ENCODE measurements around the gene VCAN. TPM values are rescaled to one million over a fixed set of nuclear protein-coding genes. Genes with fewer than 3 reads are reported as not detected.

VCAN gene
- total and polyA plus RNA-seq, 2 experiments from 2014 or later: 133 to 404 TPM

- no peak for DNase-seq (ENCODE audit: low spot score)
- no peak for TF ChIP-seq REST (IDR thresholded peaks at IDR 0.05; ENCODE audit: unreplicated experiment)
- TF ChIP-seq CREB1 (CRISPR knock-in tag; IDR thresholded peaks at IDR 0.05; ENCODE audit: low read depth): no peak
- TF ChIP-seq ZNF331 (CRISPR knock-in tag; IDR thresholded peaks at IDR 0.05; ENCODE audit: low read depth): no peak
- TF ChIP-seq JUNB (IDR thresholded peaks at IDR 0.05; ENCODE audit: unreplicated experiment): no peak
- no peak for TF ChIP-seq STAT1 (IDR thresholded peaks at IDR 0.05; ENCODE audit: unreplicated experiment)
- no peak for TF ChIP-seq CTCF (conservative IDR thresholded peaks at IDR 0.05; ENCODE audit: low read depth in 2 of 2)
- Histone ChIP-seq H3K4me2 (no peak overlapping the region), H3K79me2 (replicated peaks; ENCODE audit: insufficient read depth) (peaks cover 4% of the 10 kb centered on the region; the same call in 1 of the 2 replicates), H3K4me1 (ENCODE audit: insufficient read depth) (no peaks in the 10 kb centered on the region), H3K9me2 (ENCODE audit: insufficient read depth) (peaks cover 8% of the 10 kb centered on the region; the same call in 1 of the 2 replicates), H3K4me3 (no peak overlapping the region), H3F3A (replicated peaks; ENCODE audit: low read depth) (no peaks in the 10 kb centered on the region), H3K36me3 (ENCODE audit: insufficient read depth) (peaks cover 23% of the 10 kb centered on the region; the same call in 1 of the 2 replicates), H4K20me1 (replicated peaks; ENCODE audit: insufficient read depth) (no peaks in the 10 kb centered on the region), H2AFZ (no peak overlapping the region), H3K27me3 (ENCODE audit: insufficient read depth) (no peaks in the 10 kb centered on the region), H3K27ac (ENCODE audit: low read depth) (0 out of 2 replicates have a peak overlapping the region, but pooled peaks have one; percentile 9)
- H3K27ac Mint-ChIP-seq: no peak overlapping the region
- peaks cover 73% of the 10 kb centered on the region for H3K36me3 Mint-ChIP-seq (ENCODE audit: low read depth)
- no peak for ATAC-seq
- H3K4me1 Mint-ChIP-seq: peaks cover 3% of the 10 kb centered on the region; the same call in 2 of the 3 replicates
- H3K9me3 Mint-ChIP-seq: no peaks in the 10 kb centered on the region
- H3K4me3 Mint-ChIP-seq: no peak overlapping the region
- no peaks in the 10 kb centered on the region for H3K27me3 Mint-ChIP-seq (ENCODE audit: insufficient read depth, low read depth, poor library complexity)
Measured at GRCh38 chr5:83518319-83519061, 46.9 kb downstream of the VCAN start.

- Histone ChIP-seq H3K4me1 (ENCODE audit: insufficient read depth) (no peaks in the 10 kb centered on the region), H2AFZ (no peak overlapping the region), H3K27ac (ENCODE audit: low read depth) (no peak overlapping the region), H3K27me3 (ENCODE audit: insufficient read depth) (no peaks in the 10 kb centered on the region), H3K79me2 (replicated peaks; ENCODE audit: insufficient read depth) (0 out of 2 replicates have a peak, but pooled peaks cover 4% of the 10 kb centered on the region), H3K4me3 (no peak overlapping the region), H3K9me2 (ENCODE audit: insufficient read depth) (peaks cover 8% of the 10 kb centered on the region; the same call in 1 of the 2 replicates), H3K36me3 (ENCODE audit: insufficient read depth) (peaks cover 18% of the 10 kb centered on the region; the same call in 1 of the 2 replicates), H3K4me2 (no peak overlapping the region), H4K20me1 (replicated peaks; ENCODE audit: insufficient read depth) (no peaks in the 10 kb centered on the region; the same call in 1 of the 2 replicates), H3F3A (replicated peaks; ENCODE audit: low read depth) (no peaks in the 10 kb centered on the region)
- no peak overlapping the region for H3K27ac Mint-ChIP-seq
- no peaks in the 10 kb centered on the region for H3K9me3 Mint-ChIP-seq
- no peaks in the 10 kb centered on the region for H3K27me3 Mint-ChIP-seq (ENCODE audit: insufficient read depth, low read depth, poor library complexity)
- no peak for ATAC-seq
- H3K36me3 Mint-ChIP-seq (ENCODE audit: low read depth): peaks cover 51% of the 10 kb centered on the region
- DNase-seq (ENCODE audit: low spot score): no peak
- H3K4me3 Mint-ChIP-seq: no peak overlapping the region
- H3K4me1 Mint-ChIP-seq: peaks cover 5% of the 10 kb centered on the region; the same call in 2 of the 3 replicates
- TF ChIP-seq STAT1 (IDR thresholded peaks at IDR 0.05; ENCODE audit: unreplicated experiment) (no peak), ZNF114 (CRISPR knock-in tag; IDR thresholded peaks at IDR 0.05) (no peak), EZH2phosphoT487 (IDR thresholded peaks at IDR 0.05; ENCODE audit: unreplicated experiment) (no peak), CREB1 (CRISPR knock-in tag; IDR thresholded peaks at IDR 0.05; ENCODE audit: low read depth) (no peak), ZNF462 (CRISPR knock-in tag; IDR thresholded peaks at IDR 0.05) (no peak)
Measured at GRCh38 chr5:83522446-83522845, 50.9 kb downstream of the VCAN start.

Data from GM23338 (cell line).